Ramos (cell line): ENCODE results near the gene TSPAN8.
"Not testable (repeated sequence)": the region's sequence is repeated elsewhere in the genome, so short reads cannot be mapped to it uniquely, and the experiment has no call there.

Source experiments
- in situ Hi-C: fragments of 300-500 bp; cut with MboI; formaldehyde crosslinking; loops from one replicate; pipeline ENCODE4 v1.14.3; 2022; ENCODE audit warnings: low sequenced_read_pairs; ENCODE audit not compliant: unreplicated experiment

TSPAN8 gene

GRCh38 chr12:71134405-71134804, 23.4 kb downstream of the TSPAN8 start:
- in situ Hi-C loops, result no loop called here

GRCh38 chr12:71130521-71131069, 27.2 kb downstream of the TSPAN8 start:
- in situ Hi-C loops, result no loop called here

GRCh38 chr12:71129364-71129763, 28.4 kb downstream of the TSPAN8 start:
- in situ Hi-C loops, result no loop called here

- in situ Hi-C loops, result no loop called here
These were observed 29.5 kb downstream of the TSPAN8 start for GRCh38 chr12:71128191-71128788.

- in situ Hi-C loops, result no loop called here
These were observed 31.9 kb downstream of the TSPAN8 start for GRCh38 chr12:71125949-71126348.

- in situ Hi-C loops, result no loop called here
These were observed 32.3 kb downstream of the TSPAN8 start for GRCh38 chr12:71125515-71125914.

- in situ Hi-C loops, result no loop called here
These were observed 32.9 kb downstream of the TSPAN8 start for GRCh38 chr12:71124835-71125460.

- in situ Hi-C loops, result not testable (repeated sequence)
These were observed 44.7 kb downstream of the TSPAN8 start for GRCh38 chr12:71113148-71113547.

- in situ Hi-C loops, result no loop called here
These were observed 48.0 kb downstream of the TSPAN8 start for GRCh38 chr12:71109834-71110233.

GRCh38 chr12:71108355-71108754, 49.4 kb downstream of the TSPAN8 start:
- in situ Hi-C loops, result no loop called here

GRCh38 chr12:71107936-71108335, 49.9 kb downstream of the TSPAN8 start:
- in situ Hi-C loops, result no loop called here

GRCh38 chr12:71105956-71106355, 51.8 kb downstream of the TSPAN8 start:
- in situ Hi-C loops, result no loop called here

GRCh38 chr12:71092290-71092689, 65.5 kb downstream of the TSPAN8 start:
- in situ Hi-C loops, result no loop called here

GRCh38 chr12:71090971-71091370, 66.8 kb downstream of the TSPAN8 start:
- in situ Hi-C loops, result no loop called here

- in situ Hi-C loops, result no loop called here
These were observed 72.2 kb downstream of the TSPAN8 start for GRCh38 chr12:71085575-71085974.

- in situ Hi-C loops, result no loop called here
These were observed 82.1 kb downstream of the TSPAN8 start for GRCh38 chr12:71075743-71076142.
